ENCODE data around the gene TDO2.
"Not testable (repeated sequence)": the region's sequence is repeated elsewhere in the genome, so short reads cannot be mapped to it uniquely, and the experiment has no call there.

DNA sequence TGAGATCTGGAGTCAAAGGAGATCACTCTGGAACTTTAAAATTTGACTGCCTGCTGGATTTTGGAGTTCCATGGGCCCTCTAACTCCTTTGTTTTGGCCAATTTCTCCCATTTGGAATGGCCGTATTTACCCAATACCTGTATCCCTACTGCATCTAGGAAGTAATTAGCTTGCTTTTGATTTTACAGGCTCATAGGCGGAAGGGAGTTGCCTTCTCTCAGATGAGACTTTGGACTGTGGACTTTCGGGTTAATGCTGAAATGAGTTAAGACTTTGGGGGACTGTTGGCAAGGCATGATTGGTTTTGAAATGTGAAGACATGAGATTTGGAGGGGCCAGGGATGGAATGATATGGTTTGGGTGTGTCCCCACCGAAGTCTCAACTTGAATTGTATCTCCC, 31.1 kb downstream of the TDO2 start:
- TF ChIP-seq, protein P1, sequence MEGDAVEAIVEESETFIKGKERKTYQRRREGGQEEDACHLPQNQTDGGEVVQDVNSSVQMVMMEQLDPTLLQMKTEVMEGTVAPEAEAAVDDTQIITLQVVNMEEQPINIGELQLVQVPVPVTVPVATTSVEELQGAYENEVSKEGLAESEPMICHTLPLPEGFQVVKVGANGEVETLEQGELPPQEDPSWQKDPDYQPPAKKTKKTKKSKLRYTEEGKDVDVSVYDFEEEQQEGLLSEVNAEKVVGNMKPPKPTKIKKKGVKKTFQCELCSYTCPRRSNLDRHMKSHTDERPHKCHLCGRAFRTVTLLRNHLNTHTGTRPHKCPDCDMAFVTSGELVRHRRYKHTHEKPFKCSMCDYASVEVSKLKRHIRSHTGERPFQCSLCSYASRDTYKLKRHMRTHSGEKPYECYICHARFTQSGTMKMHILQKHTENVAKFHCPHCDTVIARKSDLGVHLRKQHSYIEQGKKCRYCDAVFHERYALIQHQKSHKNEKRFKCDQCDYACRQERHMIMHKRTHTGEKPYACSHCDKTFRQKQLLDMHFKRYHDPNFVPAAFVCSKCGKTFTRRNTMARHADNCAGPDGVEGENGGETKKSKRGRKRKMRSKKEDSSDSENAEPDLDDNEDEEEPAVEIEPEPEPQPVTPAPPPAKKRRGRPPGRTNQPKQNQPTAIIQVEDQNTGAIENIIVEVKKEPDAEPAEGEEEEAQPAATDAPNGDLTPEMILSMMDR (IDR thresholded peaks at IDR 0.05): not testable (repeated sequence)
- TF ChIP-seq POLR2A (IDR thresholded peaks at IDR 0.05); POLR2AphosphoS5 (IDR thresholded peaks at IDR 0.05; ENCODE audit: insufficient read depth in 1 of 2, low read depth in 1 of 2): not testable (repeated sequence)
